ENCODE results near the gene FOXM1.
"Not testable (repeated sequence)": the region's sequence is repeated elsewhere in the genome, so short reads cannot be mapped to it uniquely, and the experiment has no call there.

The FOXM1 gene

DNA sequence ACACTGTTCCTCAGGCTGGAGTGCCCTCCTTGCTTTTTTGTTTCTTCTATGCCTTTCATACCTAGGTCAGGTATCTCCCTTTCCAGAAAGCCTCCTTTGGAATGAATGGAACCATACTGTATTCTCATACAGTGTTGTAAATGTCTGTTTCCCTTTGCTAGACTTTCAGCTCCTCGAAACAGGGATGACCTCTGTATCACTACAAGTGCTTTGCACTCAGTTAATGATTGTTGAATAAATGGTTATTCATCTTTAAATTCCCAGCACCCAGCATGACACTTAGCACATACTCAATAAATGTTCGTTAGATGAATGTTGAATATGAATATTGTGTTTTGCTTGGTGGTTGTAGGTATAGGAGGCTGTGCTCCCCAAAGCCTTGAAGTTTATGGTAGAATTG, 7.8 kb upstream of the FOXM1 start:
- DNase-seq, result no peak

DNA sequence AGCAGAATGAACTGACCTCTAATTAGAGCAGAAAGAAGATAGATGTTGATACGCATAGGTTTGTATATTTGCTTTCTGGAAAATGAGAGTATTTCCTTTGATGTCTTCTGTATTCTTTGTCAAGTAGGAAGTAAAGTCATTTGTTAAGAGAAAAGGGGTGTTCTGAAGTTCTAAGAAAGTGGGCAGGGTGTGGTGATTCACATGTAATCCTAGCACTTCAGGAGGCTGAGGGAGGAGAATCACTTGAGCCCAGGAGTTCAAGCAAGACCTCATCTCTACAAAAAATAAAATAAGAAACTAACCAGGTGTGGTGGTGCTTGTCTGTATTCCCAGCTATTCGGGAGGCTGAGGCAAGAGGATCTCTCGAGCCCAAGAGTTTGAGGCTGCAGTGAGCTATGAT, 2.9 kb upstream of the FOXM1 start:
- no peak for DNase-seq

DNA sequence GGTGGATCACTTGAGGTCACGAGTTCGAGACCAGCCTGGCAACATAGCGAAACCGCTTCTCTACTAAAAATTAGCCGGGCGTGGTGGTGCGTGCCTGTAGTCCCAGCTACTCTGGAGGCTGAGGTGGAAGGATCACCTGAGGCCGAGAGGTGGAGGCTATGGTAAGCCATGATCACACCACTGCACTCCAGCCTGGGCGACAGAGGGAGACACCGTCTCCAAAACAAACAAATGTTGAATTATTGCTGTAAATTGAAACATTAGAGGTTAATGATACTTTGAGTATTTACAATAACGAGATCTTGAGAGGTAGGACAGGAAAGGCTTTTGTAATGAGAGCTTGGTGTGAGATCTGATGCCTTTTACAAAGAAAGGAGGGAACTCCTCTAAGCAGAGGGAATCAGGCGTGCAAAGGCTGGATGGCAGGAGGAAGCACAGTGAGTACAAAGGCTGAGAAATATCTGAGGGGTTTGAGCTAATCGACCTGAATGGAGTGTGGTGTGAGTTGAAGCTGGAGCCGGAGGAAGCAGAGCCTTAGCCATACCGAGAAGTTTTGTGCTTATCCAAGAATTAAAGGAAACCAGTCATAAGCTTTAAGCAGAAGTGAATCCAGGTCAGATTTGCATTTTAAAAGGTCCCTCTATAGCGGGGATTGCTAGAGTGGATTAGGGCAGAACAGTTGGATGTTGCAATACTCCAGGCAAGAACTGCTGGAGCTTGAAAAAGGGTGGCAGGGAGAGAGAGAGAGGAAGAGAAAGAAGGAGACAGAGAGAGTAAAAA, 1.2 kb upstream of the FOXM1 start:
- peak in 2 of 56 donors; percentile 11 to 27 for DNase-seq

DNA sequence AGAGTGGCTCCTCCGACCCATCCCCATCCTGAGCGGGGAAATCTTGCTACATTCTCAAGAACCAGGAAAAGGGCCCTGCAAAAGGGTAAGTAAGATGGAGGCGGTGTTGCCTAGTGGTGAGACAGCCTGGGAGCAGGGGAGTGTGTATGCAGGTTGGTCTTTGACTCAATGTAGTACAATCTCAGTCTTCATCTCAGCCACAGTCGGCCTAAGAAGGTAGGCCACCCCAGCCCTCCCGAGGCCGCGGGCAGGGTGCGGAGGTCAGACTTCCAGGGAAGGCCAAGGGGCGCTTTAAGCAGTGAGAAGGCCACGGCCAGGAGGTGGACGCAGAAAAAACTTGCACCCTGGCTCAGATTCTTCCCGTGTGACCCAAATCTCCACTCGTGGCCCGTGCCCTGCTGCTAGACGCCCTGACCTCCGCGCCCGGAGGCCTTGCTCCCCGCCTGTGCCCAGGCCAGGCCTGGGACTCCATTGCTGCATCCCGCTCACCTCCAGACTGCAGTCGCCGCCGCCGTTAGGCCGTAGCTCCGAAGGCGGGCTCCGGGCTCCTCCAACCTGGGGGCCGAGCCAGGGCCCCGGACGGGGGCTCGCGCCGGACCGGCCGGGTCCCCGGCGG, 435 bp downstream of the FOXM1 start:
- DNase-seq, result no peak

DNA sequence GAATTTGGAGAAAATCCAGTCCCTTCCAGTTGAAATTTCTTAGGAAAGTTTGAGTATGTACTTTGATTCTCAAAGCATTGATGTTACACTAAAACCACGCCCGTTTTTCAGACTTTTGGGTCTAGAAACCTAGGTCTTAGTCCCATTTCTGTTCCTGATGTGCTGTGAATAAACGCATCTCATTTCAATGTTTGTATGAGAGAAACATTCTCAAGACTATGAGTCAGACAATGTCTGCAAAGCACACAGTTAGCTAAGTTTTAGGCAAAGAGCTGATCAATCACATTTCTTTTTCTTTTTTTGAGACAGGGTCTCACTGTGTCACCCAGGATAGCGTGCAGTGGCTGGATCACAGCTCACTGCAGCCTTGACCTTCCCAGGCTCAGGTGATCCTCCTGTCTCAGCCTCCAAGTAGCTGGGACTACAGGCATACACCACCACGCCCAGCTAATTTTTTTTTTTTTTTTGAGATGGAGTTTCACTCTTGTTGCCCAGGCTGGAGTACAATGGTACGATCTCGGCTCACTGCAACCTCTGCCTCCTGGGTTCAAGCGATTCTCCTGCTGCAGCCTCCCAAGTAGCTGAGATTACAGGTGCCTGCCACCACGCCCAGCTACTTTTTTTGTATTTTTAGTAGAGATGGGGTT, 7.9 kb downstream of the FOXM1 start:
- DNase-seq, result not testable (repeated sequence)

DNA sequence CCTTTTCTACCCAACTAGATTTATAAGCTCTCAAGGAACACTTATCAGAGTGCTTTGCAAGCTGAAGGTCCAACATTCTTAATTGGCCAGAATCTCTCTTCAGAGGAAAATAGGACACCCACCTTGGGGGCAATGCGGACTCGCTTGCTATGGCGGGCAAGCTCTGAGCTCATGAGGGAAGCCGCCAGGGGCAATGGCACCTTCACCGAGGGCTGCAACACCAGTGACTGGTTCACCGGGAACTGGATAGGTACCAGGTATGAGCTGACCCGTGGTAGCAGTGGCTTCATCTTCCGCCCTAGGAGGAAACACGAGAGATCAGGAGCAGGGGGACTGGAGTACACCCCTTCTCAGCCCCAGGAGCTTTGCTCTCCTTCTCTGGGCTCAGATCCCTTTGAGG, 12.8 kb downstream of the FOXM1 start:
- DNase-seq, result peak in 1 of 56 donors; percentile 2

DNA sequence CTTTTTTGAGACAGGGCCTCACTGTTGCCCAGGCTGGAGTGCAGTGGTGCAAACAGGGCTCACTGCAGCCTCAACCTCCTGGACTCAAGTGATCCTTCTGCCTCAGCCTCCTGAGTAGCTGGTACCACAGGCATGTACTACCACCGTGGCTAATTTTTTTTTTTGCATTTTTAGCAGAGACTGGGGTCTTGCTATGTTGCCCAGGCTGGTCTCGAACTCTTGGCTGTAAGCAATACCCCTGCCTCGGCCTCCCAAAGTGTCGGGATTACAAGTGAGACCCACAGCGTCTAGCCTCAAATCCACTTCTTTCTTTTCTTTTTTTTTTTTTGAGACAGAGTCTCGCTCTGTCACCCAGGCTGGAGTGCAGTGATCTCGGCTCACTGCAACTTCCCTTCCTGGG, 13.6 kb downstream of the FOXM1 start:
- not testable (repeated sequence) for DNase-seq

DNA sequence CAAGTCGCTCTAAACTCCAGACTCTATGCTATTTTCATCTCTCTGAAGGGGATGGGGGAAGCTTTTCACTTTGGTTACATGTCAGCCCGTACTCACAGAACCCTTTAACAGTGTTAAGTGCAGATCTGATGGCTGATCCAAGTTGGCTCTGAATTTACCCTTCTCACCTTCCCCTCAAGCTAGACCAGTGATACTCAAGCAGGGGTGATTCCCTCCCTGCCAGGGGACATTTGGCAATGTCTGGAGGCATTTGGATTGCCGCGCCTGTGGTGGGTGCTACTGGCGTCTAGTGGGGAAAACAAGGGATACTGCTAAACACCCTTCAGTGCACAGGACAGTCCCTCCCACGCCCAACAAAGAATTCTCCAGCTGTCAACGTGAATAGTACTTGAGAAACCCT, 14.1 kb downstream of the FOXM1 start:
- no peak for DNase-seq

DNA sequence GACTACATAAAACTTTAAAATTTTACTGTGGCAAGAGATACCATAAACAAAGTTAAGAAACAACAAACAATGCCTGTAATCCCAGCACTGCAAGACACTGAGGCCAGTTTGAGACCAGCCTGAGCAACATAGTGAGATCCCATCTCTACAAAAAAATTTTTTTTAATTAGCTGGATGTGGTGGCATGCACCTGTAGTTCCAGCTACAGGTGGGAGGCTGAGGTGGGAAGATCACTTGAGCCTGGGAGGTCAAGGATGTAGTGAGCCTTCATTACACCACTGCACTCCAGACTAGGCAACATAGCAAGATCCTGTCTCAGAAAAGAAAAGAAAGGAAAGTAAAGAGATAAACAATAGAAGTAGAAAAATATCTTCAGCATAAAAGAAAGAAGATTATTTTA, 16.8 kb downstream of the FOXM1 start:
- no peak for DNase-seq

DNA sequence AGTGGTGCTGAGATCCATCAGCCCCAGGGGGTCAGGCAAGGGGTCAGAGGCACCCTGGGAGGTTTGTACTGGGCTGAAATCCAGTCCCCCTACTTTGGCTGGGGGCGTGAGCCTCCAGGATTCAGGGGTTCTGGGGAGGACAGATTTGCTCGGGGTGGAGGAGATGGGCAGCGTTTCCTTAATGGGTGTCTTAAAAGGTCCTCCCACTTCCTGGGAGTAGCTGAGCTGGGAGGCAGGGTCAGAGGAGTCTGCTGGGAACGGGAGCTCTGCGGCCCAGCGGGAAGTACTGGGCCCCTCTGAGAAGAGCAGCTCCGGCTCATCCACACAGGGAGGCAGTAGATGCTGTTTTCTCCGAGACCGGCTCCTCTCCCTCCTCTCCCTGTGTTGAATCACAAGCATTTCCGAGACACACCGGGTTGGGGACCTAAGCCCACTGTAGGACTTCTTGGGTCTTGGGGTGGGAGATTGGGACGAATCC, 18.0 kb downstream of the FOXM1 start:
- no peak for DNase-seq

DNA sequence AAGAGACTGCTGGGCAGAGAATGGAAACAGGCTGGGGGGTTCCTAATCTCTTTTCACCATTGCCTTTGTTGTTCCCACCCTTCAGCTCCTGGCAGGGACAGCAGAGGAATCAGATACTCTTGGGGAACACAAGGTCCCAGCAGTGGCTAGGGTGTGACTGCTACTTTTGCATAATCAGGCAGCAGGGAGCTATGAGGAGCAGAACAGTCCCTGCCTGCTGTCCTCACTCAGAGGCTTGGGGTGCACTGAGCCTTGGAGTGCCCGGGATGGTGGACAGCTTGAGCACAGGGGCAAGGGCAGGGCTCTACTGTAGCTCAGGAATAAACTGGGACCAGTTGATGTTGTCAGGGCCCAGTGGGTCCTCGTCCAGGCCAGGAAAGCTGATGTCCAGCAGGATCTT, 18.6 kb downstream of the FOXM1 start:
- no peak for DNase-seq

DNA sequence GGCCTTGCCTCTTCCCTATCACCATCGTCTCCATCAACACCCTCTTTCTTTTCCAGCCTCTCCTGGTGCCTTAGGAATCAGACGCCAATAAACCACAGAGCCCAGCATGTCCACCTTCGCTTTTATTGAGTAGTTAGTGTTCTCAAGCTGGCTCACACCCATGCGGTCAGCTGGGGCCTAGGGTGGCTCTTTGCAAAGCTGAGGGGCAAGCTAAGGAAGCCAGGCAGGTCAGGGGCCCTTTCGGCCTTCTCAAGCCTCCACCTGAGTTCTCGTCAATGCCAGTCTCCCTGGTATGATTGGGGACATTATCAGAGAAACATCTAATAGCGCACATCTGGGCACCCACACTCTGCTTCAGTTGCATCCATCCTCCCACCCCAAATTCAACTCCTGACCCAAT, 19.4 kb downstream of the FOXM1 start:
- DNase-seq, result no peak

DNA sequence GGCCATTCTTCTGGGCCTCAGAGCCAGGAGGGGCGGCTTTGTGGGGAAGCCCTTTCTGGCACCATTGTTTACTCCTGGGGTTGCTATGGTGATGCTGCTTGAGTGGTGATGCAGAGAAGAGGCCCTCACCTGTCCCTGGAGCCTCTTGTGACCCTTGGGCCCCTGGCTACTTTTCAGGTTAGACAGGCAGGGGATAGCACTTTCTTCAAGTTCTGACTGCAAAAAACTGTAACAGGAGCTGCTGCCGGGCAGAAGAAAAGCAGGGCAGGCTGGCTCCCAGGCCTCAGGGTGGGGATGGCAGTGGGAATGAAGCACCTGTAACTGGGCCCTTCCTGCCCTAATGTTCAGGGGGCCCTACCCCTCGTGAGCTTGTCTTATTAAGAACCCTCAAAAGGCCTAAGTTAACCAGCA, 19.9 kb downstream of the FOXM1 start, which contains the start of gene TEX52:
Gene TEX52 (minus strand): TSS at position 19 of the 411 bp plus-strand sequence. CDS start 13 bp downstream, at position 6.
- DNase-seq, result no peak

DNA sequence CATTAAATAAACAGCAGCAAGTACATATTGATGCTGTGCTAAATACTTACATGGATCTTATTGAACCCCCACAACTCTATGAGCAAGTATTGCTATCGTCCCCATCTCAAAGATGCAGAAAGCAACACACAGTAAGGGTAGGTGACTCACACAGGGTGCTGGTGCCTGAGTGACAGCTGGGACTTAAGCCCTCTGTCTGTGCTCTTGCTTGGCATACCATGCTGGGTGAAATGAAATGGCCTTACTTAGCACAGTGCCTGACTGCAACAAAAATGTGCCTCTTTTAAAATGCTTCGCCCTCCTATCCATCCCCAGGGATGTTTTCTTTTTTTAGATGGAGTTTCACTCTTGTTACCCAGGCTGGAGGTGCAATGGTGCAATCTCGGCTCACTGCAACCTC, 20.9 kb downstream of the FOXM1 start:
- no peak for DNase-seq

DNA sequence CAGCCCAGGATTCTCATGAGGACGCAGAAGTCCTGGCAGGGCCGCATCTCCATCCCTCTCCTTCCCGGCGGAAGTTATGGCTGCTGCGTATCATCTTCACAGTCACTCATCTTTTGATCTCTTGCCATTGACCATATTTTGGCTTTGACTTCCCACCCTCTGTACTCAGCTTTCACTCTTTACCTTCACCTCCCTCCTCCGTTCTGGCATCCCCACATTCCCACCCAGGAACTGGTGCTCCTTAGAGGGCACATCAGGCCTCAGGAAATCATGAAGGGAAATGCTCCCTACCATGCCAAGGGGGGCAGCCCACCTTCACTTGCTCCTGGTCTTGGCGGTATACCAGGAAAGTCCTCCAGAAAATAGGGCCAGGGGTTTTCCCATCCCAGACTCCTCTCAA, 21.4 kb downstream of the FOXM1 start:
- no peak for DNase-seq

DNA sequence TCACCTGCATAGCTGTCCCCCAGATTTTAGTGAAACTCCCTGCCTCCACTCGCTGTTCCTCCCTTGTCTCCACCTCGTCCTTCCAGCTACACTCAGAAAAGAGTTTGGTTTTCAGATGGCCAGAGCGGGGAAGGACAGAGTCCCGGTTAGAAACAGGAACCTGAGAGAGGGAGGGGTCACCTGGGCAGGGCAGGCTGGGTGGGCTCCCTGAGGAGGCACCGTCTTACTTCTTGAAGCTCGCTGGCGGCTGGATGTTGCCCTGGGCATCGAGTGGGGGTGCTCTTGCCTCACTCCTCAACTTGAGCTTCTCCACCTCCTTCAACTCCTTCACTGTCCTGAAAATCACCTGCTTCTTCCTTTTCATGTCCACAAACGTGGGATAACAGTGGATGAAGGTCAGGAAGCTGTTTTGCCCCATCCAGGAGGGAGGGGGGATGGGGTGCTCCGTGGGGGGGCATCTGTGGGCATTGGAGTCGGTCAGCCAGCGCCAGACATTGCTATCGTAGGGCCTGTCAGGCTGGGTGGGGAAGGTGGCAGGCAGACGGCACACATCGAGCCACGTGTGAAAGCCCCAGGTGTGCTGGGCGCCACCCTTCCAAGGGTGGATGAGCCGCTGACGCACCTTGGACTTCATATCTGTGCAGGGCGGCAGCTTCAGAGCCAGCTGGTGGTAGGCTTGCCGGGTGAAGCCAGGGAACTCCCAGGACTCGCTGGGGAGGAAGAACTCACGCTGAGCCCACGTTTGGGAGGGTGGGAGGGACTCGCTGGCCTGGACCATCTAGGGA, 22.1 kb downstream of the FOXM1 start:
- no peak for DNase-seq

DNA sequence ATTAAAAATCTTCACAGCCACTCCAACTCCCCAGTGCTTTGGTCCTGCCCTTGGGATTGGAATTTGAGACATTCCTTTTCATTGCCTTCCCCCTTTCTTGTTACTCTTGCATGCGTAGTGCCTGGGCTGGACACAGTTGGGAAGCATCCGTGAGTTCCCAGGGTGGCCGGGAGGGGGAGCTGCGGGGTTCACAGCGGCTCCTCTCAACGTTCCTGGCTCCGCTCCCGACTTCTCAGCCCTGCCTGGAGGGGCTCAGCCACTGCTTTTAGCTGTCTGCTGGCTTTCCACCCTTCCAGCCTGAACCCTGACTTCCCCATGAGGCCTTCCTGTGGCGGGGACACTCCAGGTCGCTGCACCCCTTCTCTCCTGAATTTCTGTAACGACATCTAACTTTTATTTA, 23.3 kb downstream of the FOXM1 start:
- peak in 50 of 56 donors; percentile 10 to 89 (median 56) for DNase-seq

DNA sequence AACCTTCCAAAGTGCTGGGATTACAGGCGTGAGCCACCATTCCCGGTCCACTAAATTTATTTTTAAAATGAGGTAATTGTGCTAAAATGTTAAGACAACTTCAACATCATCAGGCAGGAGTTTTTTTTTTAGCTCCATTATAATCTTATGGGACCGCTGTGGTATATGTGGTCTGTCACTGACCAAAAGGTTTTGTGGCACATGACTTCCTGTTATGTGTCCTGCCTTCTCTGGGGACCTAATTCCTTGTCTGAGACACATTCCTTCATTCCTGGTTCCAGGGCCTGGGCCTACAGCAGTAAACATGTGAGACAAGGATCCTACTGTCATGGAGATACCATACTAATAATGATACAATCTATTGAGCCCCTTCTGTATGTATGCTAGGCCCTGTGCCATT, 25.0 kb downstream of the FOXM1 start:
- no peak for DNase-seq

DNA sequence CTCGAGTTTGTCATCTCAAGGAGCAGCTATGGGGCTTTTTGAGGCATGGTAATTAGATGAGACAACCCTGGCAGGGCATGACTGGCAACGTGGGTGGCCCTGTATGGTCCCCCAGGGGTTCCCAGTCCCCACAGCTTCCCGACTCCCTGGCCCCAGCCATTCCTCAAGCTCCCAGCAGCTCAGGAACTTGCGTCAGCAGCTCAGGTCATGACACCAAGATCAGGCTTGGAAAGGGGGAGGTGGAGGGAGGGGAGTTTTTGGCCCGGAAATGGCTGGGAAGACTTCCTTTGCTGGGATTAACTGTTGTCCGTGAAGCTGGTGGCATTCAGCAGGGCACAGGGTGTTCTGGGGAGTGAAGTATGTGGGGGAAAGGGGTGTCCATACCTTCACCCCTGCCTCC, 31.7 kb downstream of the FOXM1 start:
- no peak for DNase-seq

DNA sequence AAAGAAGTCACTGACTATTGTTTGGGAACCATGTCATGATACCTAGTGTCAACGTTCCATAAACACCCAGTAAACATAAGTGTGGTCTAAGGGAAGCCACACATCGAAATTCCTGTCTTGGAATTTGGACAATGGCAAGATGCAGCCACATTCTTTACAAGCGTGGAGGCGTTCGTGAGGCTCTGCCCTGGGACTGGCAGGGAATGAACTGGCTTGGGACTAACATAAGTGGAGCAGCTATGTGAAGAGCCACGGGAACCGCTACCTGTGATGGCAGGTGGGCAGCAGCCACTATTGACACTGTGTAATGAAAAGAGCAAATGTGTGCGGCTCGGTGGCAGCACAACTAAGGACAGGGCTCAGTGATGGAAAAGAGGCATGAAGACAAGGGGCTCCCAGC, 32.2 kb downstream of the FOXM1 start:
- DNase-seq, result no peak

DNA sequence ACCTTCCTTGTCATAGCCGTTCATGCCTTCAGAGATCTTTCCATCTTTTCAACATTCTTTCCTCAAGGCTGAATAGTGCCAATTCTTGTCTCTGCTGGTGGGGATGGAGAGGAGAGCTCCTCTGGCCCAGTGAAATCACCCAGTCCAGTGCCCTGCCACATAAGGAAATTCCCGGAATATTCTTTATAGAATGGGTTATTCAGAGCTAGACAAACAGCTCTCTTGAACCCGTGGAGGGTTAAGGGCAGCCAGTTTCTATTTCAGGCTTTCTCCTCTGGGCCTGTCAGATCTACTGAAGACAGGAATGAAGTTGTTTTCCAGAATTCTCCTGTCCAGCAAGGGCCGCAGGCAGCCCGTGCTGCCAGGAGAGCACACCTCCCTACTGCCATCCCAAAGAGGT, 34.0 kb downstream of the FOXM1 start:
- DNase-seq, result no peak
